Coronary artery (tissue), 2 donors: ENCODE measurements around the gene MAST3.
A peak's percentile ranks its signal among the peaks of the same experiment; 100 is the strongest.
"Not testable (repeated sequence)": the region's sequence is repeated elsewhere in the genome, so short reads cannot be mapped to it uniquely, and the experiment has no call there.

Experiments
- DNase-seq: peaks from one replicate; pipeline ENCODE4 v3.0.0-alpha.2; 2017; ENCODE audit warnings: low spot score
- H3K27ac ChIP-seq, 2 donors: fragments of 200-600 bp; sonication (generic); one replicate each; pipeline ENCODE4 v1.5.1; 2016 to 2019
- H3K4me3 ChIP-seq: fragments of 200-600 bp; sonication (generic); 2 replicates; pipeline ENCODE4 v1.5.1; 2016; ENCODE audit warnings: mild to moderate bottlenecking, moderate library complexity
- CTCF ChIP-seq: fragments of 200-600 bp; sonication (generic); IDR thresholded peaks from one replicate; pipeline ENCODE4 v1.5.1; 2019; ENCODE audit warnings: antibody characterized with exemption

The MAST3 gene

GRCh38 chr19:18157465-18158063, 60.0 kb downstream of the MAST3 start:
- DNase-seq: no peak
- Histone ChIP-seq H3K4me3 (no peak overlapping the region), H3K27ac (peak overlapping the region; percentile 40 to 78)
- no peak for TF ChIP-seq CTCF

GRCh38 chr19:18158467-18158866, 60.9 kb downstream of the MAST3 start:
- H3K27ac ChIP-seq: no peak overlapping the region
- no peak overlapping the region for H3K4me3 ChIP-seq
- no peak for DNase-seq
- TF ChIP-seq CTCF: no peak

GRCh38 chr19:18159059-18159616, 61.6 kb downstream of the MAST3 start:
- not testable (repeated sequence) for DNase-seq, H3K4me3 ChIP-seq, H3K27ac ChIP-seq

- H3K4me3 ChIP-seq: no peak overlapping the region
- H3K27ac ChIP-seq: peak overlapping the region in 1 of 2 donors; percentile 81
- DNase-seq: no peak
- no peak for TF ChIP-seq CTCF
These were observed 62.2 kb downstream of the MAST3 start for GRCh38 chr19:18159810-18160209.

- Histone ChIP-seq H3K4me3 (peak overlapping the region; percentile 69), H3K27ac (peak overlapping the region; percentile 66 to 81)
- no peak for DNase-seq
- TF ChIP-seq CTCF: no peak
These were observed 63.0 kb downstream of the MAST3 start for GRCh38 chr19:18160493-18160970.

- peak; percentile 42 for TF ChIP-seq CTCF
- Histone ChIP-seq H3K4me3 (peak overlapping the region; percentile 69), H3K27ac (peak overlapping the region; percentile 66 to 81)
- DNase-seq: no peak
These were observed 63.5 kb downstream of the MAST3 start for GRCh38 chr19:18160971-18161635.

GRCh38 chr19:18161636-18162002, 64.0 kb downstream of the MAST3 start:
- peak overlapping the region in 1 of 2 donors; percentile 81 for H3K27ac ChIP-seq
- H3K4me3 ChIP-seq: peak overlapping the region; percentile 69
- no peak for TF ChIP-seq CTCF
- DNase-seq: no peak
